Neuron (in vitro differentiated cells): Measurements from ENCODE around the gene TOX2.

Experiments
- H2AFZ ChIP-seq: one replicate; pipeline ENCODE4 v1.6.1; 2013; ENCODE audit warnings: low read depth, mild to moderate bottlenecking, inconsistent platforms, low read length, moderate library complexity
- H3K27me3 ChIP-seq: one replicate; pipeline ENCODE4 v1.6.1; 2013; ENCODE audit warnings: low read length; ENCODE audit not compliant: insufficient read depth
- H3K36me3 ChIP-seq: one replicate; pipeline ENCODE4 v1.6.1; 2013; ENCODE audit warnings: low read length; ENCODE audit not compliant: insufficient read depth
- H3K4me1 ChIP-seq: one replicate; pipeline ENCODE4 v1.6.1; 2013; ENCODE audit warnings: low read length; ENCODE audit not compliant: insufficient read depth
- H3K4me3 ChIP-seq: 2 replicates; pipeline ENCODE4 v1.5.1; 2013; ENCODE audit warnings: mild to moderate bottlenecking, low read length, moderate library complexity
- H3K9me3 ChIP-seq: one replicate; pipeline ENCODE4 v1.6.1; 2013; ENCODE audit warnings: low read length

TOX2 gene

DNA sequence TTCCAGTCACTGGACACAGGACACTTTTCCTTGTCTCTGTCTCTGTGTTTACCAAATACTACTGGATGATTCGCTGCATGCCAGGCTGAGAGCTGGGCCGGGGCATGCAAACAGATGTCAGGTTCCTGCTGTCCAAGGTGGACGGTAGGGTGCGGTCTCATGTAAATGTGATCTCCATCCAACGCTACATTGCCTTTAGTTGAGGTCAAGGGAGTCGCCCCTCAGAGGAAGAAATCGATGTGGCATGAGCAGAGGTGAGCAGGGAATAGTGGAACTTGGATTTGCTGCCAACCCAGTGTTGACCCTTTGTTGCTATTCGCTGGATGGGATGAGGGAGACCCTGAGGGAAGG, 9.8 kb upstream of the TOX2 start:
- Histone ChIP-seq H3K9me3 (peaks cover 9% of the 10 kb centered on the region), H2AFZ (peak overlapping the region; percentile 76), H3K27me3 (no peaks in the 10 kb centered on the region), H3K4me3 (no peak overlapping the region), H3K36me3 (no peaks in the 10 kb centered on the region), H3K4me1 (peaks cover 38% of the 10 kb centered on the region)

DNA sequence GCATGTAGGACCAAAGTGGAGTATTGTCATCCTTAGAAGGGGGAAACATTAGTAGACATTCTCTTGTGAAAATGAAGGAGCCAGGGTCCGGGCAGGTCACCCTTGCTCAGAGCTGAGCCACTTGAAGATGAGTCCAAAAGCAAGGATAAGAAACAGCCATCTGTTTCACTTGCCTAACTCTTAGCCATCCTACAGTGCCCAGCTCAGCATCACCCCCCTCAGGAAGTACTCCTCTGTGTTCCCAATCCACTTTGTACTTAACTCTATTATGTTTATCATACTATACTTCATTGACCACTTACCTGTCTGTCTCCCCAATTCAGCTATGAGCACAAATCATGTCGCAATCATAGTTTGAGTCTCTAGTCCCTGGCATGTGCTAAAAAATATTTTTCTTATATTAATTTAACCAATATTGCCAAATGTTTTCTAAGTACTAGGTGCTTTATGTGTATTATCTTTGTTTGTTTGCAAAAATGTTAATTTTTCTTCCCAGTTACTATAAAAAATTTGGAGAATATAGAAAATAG, 8.1 kb upstream of the TOX2 start:
- H3K9me3 ChIP-seq = peaks cover 7% of the 10 kb centered on the region
- H2AFZ ChIP-seq = no peak overlapping the region
- peaks cover 25% of the 10 kb centered on the region for H3K4me1 ChIP-seq
- no peaks in the 10 kb centered on the region for H3K27me3 ChIP-seq
- no peaks in the 10 kb centered on the region for H3K36me3 ChIP-seq
- H3K4me3 ChIP-seq = no peak overlapping the region

- H3K27me3 ChIP-seq = peaks cover 10% of the 10 kb centered on the region
- peaks cover 5% of the 10 kb centered on the region for H3K9me3 ChIP-seq
- peaks cover 12% of the 10 kb centered on the region for H3K4me1 ChIP-seq
- H3K36me3 ChIP-seq = no peaks in the 10 kb centered on the region
- no peak overlapping the region for H2AFZ ChIP-seq
- no peak overlapping the region for H3K4me3 ChIP-seq
These were observed 5.4 kb upstream of the TOX2 start for GRCh38 chr20:43909211-43909610.

GRCh38 chr20:43909720-43910119, 4.9 kb upstream of the TOX2 start:
- Histone ChIP-seq H3K4me3 (no peak overlapping the region), H3K9me3 (peaks cover 5% of the 10 kb centered on the region), H3K4me1 (peaks cover 7% of the 10 kb centered on the region), H3K27me3 (peaks cover 11% of the 10 kb centered on the region), H2AFZ (no peak overlapping the region), H3K36me3 (no peaks in the 10 kb centered on the region)

DNA sequence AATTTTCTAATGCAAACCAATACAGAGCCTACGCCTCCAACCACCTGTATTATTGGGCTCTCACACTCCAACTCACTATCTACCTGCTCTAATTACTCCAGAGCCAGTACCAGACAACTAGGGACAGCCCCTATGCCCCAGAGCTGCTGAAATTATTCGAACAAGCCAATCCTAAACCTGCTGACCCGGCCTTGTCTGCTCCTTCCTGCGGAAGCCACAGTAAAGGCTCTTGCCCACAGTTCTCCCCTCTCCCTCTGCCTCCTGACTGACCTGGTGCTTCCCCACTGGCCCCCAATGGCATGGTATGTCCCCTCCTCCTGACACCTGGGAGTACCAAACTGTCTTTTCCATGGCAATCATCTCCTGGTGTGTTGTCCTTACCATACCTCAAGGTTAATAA, 4.1 kb upstream of the TOX2 start:
- Histone ChIP-seq H3K4me3 (no peak overlapping the region), H2AFZ (no peak overlapping the region), H3K36me3 (no peaks in the 10 kb centered on the region), H3K4me1 (peaks cover 2% of the 10 kb centered on the region), H3K27me3 (peaks cover 18% of the 10 kb centered on the region), H3K9me3 (peaks cover 5% of the 10 kb centered on the region)

- Histone ChIP-seq H3K27me3 (peaks cover 23% of the 10 kb centered on the region), H3K4me1 (peaks cover 7% of the 10 kb centered on the region), H2AFZ (no peak overlapping the region), H3K36me3 (no peaks in the 10 kb centered on the region), H3K9me3 (peaks cover 5% of the 10 kb centered on the region), H3K4me3 (no peak overlapping the region)
These were observed 3.6 kb upstream of the TOX2 start for GRCh38 chr20:43911066-43911465.

DNA sequence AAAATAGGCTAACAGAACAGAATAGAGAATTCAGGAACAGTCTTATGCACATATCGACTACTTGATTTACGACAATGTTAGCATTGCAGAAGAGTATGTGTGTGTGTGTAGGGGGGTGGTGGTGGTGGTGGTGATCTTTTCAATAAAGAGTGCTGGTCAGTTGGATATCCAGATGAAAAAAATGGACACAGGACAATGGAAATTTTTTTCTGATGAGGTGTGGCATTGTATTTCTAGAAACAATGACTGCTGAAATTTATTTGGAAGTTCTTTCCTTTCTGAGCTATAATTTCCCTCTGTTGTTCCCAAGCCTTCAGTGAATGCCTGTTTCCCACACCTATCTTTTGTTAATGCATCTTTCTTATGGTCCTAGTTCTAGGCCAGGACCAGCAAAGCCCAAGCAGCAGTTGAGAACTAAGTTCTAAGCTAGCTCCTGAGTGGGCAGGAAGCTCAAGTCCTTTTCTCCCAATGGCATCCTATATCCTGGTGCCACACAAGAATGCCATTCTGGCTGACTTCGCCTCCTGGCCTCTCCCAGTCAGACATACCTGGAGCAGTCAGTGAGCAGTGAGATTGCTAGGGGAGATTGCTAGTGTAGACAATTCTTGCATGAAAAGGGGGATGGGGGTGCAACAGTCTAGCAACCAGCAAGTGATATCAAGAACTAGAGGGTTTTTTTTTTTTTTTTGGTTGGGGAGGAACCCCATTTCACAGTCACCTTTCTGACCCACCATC, 1.2 kb upstream of the TOX2 start:
- no peak overlapping the region for H2AFZ ChIP-seq
- peaks cover 30% of the 10 kb centered on the region for H3K4me1 ChIP-seq
- peaks cover 2% of the 10 kb centered on the region for H3K9me3 ChIP-seq
- H3K4me3 ChIP-seq = no peak overlapping the region
- H3K36me3 ChIP-seq = no peaks in the 10 kb centered on the region
- peaks cover 35% of the 10 kb centered on the region for H3K27me3 ChIP-seq

GRCh38 chr20:43915211-43916072, 790 bp downstream of the TOX2 start:
- peak overlapping the region; percentile 40 for H2AFZ ChIP-seq
- H3K36me3 ChIP-seq = no peaks in the 10 kb centered on the region
- peaks cover 35% of the 10 kb centered on the region for H3K27me3 ChIP-seq
- H3K4me1 ChIP-seq = peaks cover 30% of the 10 kb centered on the region
- no peaks in the 10 kb centered on the region for H3K9me3 ChIP-seq
- H3K4me3 ChIP-seq = peak overlapping the region; percentile 51

DNA sequence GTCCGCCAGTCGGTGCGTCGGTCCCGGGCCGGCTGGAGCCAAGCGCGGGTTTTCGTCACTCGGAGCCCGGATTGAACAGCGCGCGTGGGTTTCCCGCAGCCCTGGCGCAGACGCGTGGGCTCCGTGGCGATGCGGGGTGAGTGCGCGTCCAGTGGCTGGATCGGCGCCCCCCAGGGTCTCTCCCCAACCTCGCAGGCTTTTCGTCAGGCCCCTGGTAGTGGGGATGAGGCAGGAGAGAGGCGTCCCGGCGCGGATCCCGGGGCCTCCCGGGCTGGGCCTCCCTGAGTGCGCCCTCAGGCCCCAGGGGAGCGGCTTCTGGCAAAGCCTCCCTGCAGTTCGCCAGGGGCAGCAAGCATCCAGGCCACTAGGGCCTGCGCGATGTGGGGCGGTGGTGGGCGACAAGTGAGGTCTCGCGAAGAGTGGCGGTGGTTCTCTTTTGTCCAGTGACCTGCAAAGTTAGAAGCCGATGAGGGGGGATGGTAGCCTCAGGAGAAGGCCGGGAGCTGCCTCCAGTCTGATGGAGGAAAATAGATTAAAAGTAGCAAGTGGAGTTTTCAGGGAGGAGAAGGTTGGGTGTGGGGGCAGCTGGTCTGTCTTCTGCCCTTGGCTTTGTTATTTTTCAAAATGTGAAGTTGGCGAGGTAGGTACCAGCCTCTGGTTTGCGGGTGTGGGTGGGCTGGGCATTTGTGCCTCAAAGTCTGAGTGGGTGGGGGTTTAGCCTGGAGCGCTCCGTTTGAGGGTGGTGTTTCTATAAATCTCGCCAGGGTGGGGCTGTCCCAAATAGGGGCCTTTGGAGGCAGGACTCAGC, 1.6 kb downstream of the TOX2 start:
- peaks cover 35% of the 10 kb centered on the region for H3K27me3 ChIP-seq
- H3K4me1 ChIP-seq = peaks cover 30% of the 10 kb centered on the region
- no peaks in the 10 kb centered on the region for H3K36me3 ChIP-seq
- H3K9me3 ChIP-seq = no peaks in the 10 kb centered on the region
- H3K4me3 ChIP-seq = peak overlapping the region; percentile 51
- peak overlapping the region; percentile 40 for H2AFZ ChIP-seq

DNA sequence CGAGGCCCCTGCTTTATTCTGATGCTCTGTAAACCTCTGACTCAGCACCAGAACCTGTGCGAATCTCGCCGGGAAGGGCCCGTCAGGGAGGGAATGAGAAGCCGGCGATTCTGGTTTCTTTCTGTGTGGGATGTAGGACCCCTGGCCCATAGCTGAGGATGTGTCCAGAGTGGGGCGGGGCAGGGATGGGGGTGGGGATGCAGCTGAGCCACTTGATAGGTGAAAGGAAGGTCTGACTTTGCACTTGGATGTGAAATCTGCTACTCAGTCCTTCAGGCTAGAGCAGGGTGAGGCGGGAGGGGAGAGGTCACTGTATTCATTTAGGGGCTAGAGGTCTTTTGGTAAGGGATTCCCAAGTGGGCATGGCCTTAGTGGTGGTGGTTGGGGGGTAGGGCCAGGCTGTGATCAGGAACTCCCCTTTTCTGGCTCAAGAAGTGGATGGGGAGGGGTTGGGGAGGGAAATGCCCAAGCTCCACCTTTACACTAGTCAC, 2.3 kb downstream of the TOX2 start:
- H3K27me3 ChIP-seq = peaks cover 35% of the 10 kb centered on the region

DNA sequence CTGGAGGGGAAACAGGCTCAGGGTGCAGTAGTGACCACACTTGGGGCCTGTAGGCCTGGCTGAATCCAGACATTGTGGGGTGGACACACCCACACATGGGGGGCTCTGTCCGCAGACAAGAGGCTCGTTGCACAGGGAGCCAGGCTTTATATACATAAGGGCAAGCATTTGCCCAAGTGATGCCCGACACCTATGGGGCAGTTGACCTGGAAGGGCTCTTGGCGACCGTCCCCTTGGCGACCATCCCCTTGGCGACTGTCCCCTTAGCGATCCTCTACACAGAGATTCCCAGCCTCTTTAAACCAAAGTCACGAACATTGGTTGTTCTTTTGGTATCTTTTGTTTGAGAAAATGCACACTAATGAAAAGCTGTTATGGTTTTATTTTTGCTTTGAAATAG, 2.7 kb downstream of the TOX2 start:
- Histone ChIP-seq H3K27me3 (peaks cover 37% of the 10 kb centered on the region), H3K4me3 (no peak overlapping the region), H3K9me3 (no peaks in the 10 kb centered on the region), H2AFZ (no peak overlapping the region), H3K4me1 (peaks cover 30% of the 10 kb centered on the region), H3K36me3 (no peaks in the 10 kb centered on the region)

More for the DNA sequence above, 2.3 kb downstream of the TOX2 start:
- no peaks in the 10 kb centered on the region for H3K9me3 ChIP-seq
- H2AFZ ChIP-seq = no peak overlapping the region
- H3K4me1 ChIP-seq = peaks cover 30% of the 10 kb centered on the region
- H3K36me3 ChIP-seq = no peaks in the 10 kb centered on the region
- peak overlapping the region; percentile 51 for H3K4me3 ChIP-seq

GRCh38 chr20:43919686-43920403, 5.2 kb downstream of the TOX2 start:
- H3K36me3 ChIP-seq = no peaks in the 10 kb centered on the region
- H3K27me3 ChIP-seq = peaks cover 35% of the 10 kb centered on the region
- H3K4me3 ChIP-seq = no peak overlapping the region
- H3K9me3 ChIP-seq = no peaks in the 10 kb centered on the region
- peaks cover 30% of the 10 kb centered on the region for H3K4me1 ChIP-seq
- no peak overlapping the region for H2AFZ ChIP-seq
